HG02678 (cell line): Measurements from ENCODE around the gene ATP5ME.

Source experiments
- ATAC-seq: cut with Tn5 transposase; IDR thresholded peaks from one replicate; pipeline ENCODE4 v1.9.1; 2021; ENCODE audit warnings: mild to moderate bottlenecking, moderate library complexity; ENCODE audit not compliant: unreplicated experiment

The ATP5ME gene

DNA sequence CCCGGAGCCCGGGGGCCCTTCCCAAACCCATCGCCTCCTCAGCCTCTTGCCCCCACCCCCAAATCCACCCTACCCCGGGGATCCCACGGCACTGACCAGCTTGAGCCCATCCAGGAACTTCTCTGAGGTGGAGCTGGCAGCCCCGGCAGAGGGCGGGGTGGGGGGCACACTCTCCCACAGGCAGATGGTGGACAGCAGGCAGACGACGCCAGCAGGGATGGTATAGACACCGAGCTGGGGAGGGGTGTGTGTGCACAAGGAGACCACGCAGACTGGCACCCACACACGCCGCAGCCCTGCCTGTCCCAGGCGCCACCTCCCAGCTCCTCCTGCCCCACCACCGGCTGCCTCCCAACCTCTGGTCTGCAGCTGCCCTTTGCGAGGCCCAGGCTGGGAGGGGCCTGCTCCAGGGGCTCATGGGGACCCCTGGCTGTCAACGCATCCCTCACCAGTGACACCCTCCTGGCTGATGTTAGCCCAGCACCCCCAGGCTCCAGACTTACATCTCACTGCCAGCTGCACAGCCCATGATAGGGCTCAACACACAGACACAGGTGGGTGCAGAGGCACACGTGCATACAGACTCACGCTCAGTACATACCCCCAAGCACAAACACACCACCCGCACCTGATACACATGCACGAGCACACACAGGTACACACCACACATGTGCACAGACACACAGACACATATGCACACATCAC is 10.7 kb upstream of the ATP5ME start:
- no peak for ATAC-seq

DNA sequence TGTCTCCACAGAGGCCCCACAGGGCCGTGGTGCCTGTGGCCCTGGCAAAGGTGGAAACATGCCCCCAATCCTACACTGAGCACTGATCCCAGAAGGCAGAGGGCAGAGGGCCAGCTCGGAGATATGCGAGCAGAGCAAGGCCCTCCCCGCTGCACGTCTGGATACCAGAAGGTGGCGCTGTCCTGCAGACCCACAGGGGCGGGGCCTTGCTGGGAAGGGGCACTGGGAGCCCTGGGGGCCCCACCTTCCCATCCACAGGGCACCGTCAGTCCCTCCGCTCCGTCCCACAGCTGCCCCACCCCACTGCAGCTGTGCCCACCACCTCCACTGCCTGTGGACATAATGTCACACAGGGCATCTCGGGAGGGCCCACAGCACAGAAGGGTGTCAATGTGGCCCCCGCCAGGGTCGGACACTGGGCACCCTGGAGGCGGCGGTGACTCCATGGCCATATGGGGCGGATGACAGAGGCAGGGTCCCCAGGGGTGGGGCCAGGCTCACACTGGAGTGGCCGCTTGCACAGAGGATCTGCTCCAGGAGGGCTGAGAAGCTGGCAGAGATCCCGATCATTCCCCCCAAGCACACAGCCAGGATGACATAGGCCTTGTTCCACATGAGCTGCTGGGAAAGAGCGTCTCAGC is 10.0 kb upstream of the ATP5ME start:
- no peak for ATAC-seq

DNA sequence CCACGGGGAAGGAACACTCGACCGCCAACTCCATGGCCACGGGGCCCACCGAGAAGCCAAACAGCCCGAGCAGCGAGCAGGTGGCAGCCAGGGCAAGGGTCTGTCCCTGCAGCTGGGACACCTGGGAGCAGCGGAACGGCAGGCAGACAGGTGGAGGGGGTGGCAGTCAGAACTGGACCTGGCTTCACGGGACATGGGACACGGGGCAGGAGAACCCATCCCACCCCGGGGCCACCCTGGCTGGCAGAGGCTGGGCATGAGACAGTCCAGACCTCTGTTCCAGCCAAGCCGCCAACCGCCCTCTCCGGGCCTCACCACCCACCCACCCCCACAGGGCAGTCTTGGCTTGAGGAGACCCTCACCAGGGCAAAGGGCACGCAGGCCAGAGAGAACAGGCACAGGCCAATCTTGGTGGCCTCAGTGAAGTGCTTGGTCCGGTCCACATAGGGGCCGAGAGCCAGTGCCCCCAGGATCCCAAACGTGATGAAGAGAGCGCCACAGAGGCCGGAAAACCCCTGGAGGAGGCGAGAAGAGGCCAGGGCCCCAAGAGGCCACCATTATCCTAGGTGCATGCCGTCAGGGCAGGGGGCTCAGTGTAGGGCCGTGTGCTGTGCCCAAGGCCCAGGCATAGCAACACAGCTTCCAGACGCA is 9.3 kb upstream of the ATP5ME start:
- no peak for ATAC-seq

DNA sequence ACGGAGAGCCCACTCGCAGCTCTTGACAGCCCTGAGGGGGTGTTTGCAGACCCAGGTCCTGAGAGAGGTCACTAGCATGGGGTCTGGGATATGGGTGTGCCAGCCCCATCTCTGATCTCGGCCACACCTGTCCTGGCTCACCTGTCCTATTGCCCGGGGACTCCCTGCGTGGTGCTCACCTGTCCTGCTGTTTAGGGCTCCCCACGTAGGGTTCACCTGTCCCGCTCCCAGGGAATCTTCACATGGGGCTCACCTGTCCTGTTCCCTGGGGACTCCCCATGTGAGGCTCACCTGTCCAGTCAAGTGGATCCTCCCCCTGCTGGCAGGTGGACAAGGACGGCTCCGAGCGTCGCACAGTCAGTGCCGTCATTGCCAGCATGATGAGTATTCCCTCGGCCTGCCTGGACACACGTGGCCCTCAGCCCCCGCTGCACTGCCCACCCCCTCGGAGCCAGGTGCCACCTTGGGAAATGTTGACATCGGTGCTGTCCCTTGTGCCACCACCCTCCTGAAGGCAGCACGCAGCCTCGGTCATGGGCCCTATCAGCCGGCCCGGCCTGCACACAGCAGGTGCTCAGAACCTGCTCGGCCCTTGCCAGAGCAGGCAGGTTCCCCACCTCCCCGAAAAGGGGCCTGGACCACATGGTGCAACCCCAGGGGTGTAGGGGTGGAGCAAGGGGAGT is 8.6 kb upstream of the ATP5ME start:
- ATAC-seq, result no peak

DNA sequence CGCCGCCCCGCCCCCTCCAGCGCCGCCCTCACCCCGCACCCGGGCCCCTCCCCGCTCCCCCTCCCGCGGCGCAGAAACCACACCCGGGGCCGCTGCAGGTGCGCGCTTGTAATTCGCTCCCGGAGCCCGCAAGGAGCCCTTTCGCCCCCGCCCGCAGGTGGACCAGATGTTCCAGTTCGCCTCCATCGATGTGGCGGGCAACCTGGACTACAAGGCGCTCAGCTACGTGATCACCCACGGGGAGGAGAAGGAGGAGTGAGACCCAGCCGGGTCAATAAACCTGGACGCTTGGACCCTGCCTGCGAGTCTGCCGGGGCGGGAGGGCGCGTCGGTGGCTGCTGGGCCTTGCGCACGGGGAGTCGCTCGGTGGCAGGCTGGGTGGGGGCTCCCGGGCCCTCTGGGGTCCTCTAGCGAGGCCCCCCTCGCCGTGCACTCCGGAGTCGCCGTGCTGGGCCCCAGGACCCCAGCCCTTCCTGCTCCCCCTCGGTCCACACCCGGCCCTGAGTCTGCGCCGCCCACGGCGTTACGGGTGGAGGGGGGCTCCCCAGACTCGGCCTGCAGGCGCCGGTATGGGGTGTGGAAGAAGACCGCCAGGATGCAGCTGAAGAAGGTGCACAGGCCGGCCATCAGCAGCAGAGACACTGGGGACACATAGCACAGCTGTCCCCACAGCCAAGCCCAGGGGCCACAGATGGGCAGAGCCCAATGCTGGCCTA is 7.8 kb upstream of the ATP5ME start:
- no peak for ATAC-seq

DNA sequence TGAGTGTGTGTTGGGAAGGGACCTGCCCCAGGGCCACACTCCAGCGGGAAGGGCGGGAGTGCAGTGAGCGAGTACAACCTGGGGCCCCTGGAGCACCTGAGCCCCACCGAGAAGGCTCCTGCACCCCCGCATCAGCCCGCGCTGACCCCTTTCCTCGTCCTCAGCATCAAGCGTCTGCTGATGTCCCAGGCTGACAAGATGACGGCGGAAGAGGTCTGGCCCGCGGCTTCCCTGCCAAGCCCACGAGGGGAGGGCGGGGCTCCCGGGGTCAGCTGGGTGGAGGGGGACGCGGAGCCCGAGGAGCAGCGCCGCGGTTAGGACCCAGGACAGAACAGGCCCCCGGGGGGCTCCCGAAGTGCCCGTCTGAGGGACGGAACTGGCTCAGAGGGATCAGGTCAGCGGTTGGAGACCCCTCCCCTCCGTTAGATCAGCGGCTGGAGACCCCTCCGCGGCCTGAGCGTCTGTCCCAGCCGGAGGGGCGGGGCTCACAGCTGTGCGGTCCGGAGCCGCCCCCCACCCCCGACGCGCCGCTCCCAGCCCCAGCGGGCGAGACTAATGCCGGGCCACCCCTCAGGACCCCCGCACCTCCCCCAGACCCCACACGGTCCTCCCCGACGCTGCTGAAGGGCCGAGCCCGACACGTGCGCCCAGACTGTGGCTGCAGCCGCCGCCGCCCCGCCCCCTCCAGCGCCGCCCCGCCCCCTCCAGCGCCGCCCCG is 7.0 kb upstream of the ATP5ME start:
- ATAC-seq, result peak; percentile 35

DNA sequence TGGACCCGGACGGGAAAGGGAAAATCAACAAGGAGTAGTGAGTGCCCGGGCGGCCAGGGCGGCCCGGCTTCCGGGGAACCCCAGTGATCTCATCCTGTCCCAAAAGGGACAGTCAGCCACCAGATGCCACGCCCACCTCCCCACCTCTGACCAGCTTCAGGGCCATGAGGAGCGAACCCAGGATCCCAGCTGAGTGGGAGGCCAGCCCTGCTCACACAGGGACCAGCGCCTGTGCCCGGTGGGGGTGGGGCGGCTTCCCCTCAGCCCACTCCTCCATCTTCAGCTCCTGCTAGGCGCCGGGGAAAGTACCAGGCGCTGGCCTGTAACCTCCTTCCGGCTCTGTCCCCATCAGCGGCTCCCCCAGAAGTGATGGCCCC is 6.5 kb upstream of the ATP5ME start:
- ATAC-seq, result peak; percentile 18

DNA sequence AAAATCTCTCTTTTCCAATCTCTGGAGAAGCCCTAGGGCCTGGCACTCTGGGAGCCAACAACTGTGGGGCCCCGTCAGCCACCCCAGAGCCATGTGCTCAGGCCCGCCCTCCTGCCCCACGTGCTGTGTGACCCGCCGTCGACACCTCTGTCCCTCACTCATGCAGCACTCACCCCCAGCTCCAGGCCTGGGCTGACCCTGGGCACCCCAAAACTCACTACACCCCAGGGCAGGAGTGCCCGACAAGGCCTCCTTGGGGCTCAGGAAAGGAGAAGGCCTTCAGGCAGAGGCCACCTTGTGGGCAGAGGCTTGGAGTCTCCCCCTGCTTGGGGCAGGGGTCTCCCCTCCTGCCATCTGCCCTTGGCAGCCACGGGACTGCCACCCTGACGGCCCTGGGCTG is 6.0 kb upstream of the ATP5ME start:
- no peak for ATAC-seq

DNA sequence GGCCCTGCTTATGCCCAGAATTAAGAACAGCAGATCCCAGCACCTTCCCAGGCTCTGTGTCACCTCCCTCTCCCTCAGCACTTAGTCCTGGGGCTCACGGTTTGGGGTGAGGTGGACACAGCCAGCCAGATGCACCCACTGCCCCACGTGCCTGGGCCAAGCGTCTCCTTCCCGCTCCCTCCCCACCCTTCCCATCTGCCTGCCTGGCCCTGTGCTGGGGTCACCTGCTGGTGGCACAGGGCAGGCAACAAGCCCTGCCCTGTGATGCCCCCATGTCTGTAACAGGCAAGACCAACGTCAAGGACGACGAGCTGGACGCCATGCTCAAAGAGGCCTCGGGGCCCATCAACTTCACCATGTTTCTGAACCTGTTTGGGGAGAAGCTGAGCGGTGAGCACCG is 5.6 kb upstream of the ATP5ME start:
- ATAC-seq, result no peak

DNA sequence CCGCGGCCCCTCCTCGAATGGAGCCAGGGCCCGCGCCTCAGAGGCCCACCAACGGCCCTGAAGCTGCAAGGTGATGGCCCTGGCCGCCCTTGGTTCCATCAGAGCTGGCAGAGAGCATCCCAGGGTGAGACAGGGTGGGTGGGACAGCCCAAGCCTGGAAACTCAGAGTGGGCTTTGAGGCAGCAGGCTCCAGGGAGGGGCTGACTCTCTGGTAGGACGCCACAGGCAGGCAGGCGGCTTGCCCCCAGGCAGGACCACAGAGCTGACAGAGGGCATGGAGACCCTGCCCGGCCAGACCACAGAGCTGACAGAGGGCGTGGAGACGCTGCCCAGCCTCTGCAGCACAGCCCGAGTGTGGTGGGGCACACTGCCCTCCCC is 5.0 kb upstream of the ATP5ME start:
- no peak for ATAC-seq

DNA sequence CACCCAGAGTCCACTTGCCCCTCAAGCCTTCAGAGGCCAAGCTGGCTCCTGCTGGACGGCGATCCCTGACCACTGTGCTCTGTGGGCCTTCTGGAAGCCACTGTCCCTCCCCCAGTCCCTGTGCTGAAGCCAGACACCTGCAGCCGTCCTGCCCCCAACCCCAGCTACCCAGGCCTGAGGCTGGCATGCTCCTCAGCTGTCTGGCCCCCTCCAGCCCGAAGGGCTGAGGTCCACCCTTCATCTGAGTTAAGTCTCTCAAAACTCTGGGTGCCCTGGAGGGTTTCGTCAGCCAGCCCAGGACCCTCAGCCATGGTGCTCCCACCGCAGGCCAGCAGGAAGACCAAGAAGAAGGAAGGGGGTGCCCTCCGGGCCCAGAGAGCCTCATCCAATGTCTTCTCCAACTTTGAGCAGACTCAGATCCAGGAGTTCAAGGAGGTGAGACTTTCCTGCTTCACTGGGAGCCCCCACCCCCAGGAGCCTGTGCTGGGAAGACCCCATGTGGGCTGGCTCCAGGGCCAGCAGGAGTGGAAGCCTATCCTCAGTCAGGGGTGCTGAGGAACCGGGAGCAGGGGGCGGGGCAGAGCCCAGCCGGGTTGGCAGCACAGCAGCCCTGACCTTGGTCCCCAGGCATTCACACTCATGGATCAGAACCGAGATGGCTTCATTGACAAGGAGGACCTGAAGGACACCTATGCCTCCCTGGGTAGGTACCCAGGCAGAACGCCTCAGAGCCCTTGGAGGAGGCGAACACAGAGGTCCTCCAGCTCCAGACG is 4.4 kb upstream of the ATP5ME start:
- no peak for ATAC-seq

DNA sequence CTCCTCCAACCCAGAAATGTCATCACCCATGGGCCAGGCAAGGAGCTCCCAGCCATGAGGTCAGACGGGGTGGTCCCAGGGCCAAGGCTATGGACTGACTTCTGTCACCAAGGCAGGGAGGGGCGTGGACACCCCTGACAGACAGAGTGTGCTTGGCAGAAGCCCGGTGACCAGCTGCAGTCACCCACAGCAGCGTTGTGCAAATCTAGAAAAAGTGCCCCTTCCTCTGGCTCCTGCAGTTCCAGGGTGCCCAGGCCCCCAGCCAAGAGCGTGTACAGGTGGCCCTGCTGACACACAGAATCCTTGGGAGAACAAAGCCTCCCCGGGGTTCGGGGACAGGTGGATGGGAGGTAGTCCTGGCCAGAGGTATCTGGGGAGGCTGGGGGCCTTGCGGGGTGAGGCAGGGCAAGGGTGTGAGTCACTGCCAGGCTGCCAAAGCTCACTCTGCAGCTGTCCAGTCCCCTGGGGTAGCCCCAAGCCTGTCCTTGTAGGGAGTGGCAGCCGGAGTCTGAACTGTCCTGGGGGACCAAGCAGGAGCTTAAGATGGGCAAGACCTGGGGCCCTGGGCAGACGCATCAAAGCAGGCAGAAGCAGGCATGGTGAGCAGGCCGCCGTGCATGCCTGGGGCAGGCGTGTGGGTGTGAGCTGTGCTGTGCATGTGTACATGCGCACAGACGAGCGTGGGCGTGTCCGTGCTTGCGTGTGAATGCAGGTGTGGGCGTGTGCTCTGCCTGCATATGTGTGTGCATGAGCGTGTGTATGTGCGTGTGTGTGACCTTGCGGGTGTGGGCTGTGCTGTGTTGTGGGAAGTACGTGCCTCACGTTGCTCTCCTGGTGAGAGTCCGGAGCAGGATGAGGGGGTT is 3.6 kb upstream of the ATP5ME start:
- ATAC-seq, result no peak

DNA sequence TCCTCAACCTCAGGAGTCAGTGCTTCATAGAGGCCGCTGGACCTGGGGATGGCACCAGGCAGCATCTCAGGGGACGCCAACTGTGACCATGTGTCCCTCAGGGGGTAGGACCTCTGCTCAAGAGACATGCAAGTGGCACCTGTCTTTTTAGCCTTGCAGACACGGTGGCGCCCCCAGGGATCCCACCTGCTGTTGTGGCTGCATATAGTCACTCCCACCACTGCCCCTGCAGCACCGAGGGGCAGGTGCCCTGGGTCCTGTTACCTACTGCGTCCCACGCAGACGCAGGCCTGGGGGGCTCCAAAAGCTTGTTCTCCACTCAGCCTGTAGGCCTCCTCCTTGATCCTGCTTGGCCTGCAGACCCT is 2.8 kb upstream of the ATP5ME start:
- no peak for ATAC-seq

DNA sequence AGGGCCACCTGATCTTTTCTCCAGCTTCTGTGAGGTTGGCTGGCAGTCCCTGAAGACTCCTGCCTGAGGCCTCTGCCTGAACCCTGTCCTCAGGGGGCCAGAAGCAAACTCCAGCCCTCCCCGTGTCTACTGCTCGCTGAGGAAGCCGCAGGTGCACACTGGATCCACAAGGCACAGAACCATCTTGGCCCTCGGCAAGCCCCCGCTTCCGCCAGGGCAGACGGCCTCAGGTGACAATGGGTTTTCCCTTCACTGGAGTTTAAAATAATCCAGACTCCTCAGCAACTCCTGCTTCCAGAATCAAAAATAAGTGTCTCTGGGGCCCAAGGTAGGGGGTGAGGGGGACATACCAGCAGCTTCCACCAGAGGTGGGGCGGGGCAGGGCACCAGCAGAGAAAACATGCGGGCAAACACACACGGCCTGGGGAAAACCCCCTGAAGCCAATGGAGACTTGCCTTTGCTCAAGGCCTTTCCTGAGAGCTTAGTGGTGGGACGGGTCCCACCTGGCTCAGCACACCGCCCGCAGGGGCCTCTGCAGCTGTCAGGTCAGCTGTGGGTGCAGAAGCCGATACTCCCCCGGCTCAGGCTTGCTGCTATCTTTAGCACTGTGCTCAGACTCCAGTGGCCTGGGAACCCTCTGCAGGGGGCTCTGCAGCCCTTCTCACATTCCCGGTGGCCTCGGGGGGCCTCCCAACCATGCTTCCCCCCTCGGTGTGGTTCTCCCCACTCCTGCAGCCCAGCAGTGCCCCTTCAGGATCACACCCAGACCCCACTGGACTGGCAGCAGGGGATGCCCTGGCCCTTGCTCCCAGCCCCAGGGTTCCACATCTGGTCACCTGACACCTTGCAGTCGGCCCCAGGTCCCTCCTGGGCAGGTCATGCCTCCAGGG is 2.1 kb upstream of the ATP5ME start:
- peak; percentile 34 for ATAC-seq

DNA sequence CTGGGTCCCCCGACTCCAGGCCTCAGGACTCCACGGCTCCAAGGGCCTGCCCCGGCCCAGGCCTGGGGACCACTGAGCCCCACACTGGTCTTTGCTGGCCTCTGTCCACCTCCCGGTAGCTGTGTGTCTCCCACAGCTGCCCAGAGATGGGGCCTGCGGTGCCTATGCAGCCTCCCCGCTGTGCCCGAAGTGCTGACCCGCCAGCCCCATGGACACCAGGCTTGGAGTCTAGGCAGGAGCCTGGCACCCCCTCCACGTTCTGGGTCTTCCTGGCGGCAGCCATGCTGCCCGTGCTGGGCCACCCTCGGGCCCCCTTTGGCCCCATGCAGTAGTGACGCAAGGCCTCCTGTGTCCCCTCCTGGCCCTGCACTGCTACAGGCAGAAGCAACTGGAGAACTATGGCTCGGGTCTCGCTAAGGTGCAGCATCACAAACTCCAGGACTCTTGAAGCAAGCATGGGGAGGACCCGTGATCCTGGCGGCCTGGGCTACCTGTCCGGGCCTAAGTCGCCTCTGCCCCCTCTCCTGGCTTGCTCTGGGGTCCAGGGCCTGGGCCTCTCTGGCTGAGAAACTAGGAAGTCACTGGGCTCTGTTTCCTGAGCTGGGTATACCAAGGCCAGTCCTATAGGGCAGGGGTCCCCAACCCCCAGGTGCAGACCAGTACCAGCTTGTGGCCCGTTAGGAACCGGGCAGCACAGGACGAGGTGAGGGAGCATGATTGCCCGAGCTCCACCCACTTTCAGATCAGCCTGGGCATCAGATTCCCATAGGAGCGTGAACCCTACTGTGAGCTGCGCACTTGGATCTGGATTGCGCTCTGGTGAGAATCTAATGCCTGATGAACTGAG is 1.2 kb upstream of the ATP5ME start:
- peak; percentile 2 for ATAC-seq

DNA sequence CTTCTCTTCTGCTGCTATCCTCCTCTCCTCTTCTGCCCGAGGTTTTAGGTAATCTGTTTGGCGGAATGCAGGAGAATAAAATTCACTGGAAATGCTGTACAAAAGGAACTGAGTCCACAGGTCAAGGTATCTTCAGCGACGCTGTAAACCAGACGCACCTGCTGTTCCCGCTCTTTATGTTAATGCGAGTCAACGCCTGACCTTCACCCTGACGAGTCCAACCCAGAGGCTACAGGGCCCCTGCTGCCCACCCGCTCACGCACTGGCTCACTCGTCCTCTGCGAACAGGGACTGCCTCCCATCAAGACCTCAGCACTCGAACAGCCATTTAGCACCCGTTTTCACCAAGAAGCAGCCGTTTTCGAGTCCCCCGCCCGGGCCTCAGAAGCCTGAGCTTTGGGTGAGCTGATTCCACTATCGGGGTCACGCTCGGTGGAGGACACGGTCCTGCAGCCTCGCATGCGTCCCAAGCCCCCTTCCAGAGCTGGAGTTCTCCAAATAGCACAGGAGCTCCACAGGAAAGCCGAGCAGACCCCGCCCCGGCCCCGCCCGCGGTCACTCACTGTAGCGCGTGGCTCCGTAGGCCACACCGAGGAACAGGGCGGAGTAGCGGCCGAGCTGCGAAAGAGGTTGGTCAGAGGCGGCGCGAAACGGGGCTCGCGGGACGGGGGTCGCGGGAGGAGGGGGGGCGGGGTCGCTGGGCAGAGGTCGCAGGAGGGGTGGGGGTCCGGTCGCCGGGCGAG is 556 bp downstream of the ATP5ME start:
- peak; percentile 0 for ATAC-seq
